Measurements from ENCODE around the gene EXD3. TPM values are rescaled to one million over a fixed set of nuclear protein-coding genes. Genes with fewer than 3 reads are reported as not detected.

Gene EXD3
- total RNA-seq, 2 experiments from 2014 or later = 20.8 to 27.0 TPM

- Histone ChIP-seq H3K9me3 (ENCODE audit: low read length) (peaks cover 14% of the 10 kb centered on the region), H3K27ac (ENCODE audit: low read depth, low read length, poor library complexity, severe bottlenecking) (no peak overlapping the region), H4K20me1 (ENCODE audit: insufficient read depth, low read length) (no peaks in the 10 kb centered on the region), H3K4me2 (ENCODE audit: low read length) (no peak overlapping the region), H3K79me2 (ENCODE audit: insufficient read depth, low read depth, low read length) (no peaks in the 10 kb centered on the region), H2AFZ (ENCODE audit: low read length) (no peak overlapping the region), H3K9me2 (ENCODE audit: insufficient read depth, low read length) (no peaks in the 10 kb centered on the region), H3K4me1 (ENCODE audit: insufficient read depth, low read length, poor library complexity, severe bottlenecking) (no peaks in the 10 kb centered on the region), H3K36me3 (ENCODE audit: insufficient read depth, low read length) (no peaks in the 10 kb centered on the region), H3K4me3 (ENCODE audit: low read depth, low read length, poor library complexity, severe bottlenecking) (no peak overlapping the region)
- TF ChIP-seq CTCF (conservative IDR thresholded peaks at IDR 0.05; ENCODE audit: low read length) = no peak
- TF ChIP-seq EZH2phosphoT487 (IDR thresholded peaks at IDR 0.05; ENCODE audit: borderline replicate concordance, low read depth, low read length) = no peak
- ChIA-PET CTCF (ENCODE audit: unreplicated experiment) (no interaction called here), POLR2A (no interaction called here)
- DNase-seq (ENCODE audit: low spot score) = no peak
- BruUV-seq (replicated peaks) = no TSS peak
- intact Hi-C loops (cut with micrococcal nuclease; ENCODE audit: unreplicated experiment) = no loop called here
These were observed 68.7 kb downstream of the EXD3 start for GRCh38 chr9:137354153-137354844.

- no peak overlapping the region for H3K27ac ChIP-seq (ENCODE audit: low read depth, low read length, poor library complexity, severe bottlenecking)
- no peaks in the 10 kb centered on the region for H3K4me1 ChIP-seq (ENCODE audit: insufficient read depth, low read length, poor library complexity, severe bottlenecking)
- no peak for TF ChIP-seq EZH2phosphoT487 (IDR thresholded peaks at IDR 0.05; ENCODE audit: borderline replicate concordance, low read depth, low read length)
- no peak for TF ChIP-seq CTCF (conservative IDR thresholded peaks at IDR 0.05; ENCODE audit: low read length)
- H3K4me2 ChIP-seq (ENCODE audit: low read length) = no peak overlapping the region
- no peaks in the 10 kb centered on the region for H3K79me2 ChIP-seq (ENCODE audit: insufficient read depth, low read depth, low read length)
- no TSS peak for BruUV-seq (replicated peaks)
- CTCF ChIA-PET (ENCODE audit: unreplicated experiment) = no interaction called here
- H3K36me3 ChIP-seq (ENCODE audit: insufficient read depth, low read length) = no peaks in the 10 kb centered on the region
- H4K20me1 ChIP-seq (ENCODE audit: insufficient read depth, low read length) = no peaks in the 10 kb centered on the region
- peaks cover 14% of the 10 kb centered on the region for H3K9me3 ChIP-seq (ENCODE audit: low read length)
- intact Hi-C loops (cut with micrococcal nuclease; ENCODE audit: unreplicated experiment) = no loop called here
- POLR2A ChIA-PET = no interaction called here
- H3K9me2 ChIP-seq (ENCODE audit: insufficient read depth, low read length) = no peaks in the 10 kb centered on the region
- no peak overlapping the region for H2AFZ ChIP-seq (ENCODE audit: low read length)
- no peak overlapping the region for H3K4me3 ChIP-seq (ENCODE audit: low read depth, low read length, poor library complexity, severe bottlenecking)
- no peak for DNase-seq (ENCODE audit: low spot score)
These were observed 69.5 kb downstream of the EXD3 start for GRCh38 chr9:137353223-137354152.
